Thoracic aorta (tissue), 2 donors: ENCODE results near the gene ADGRL3. TPM values are rescaled to one million over a fixed set of nuclear protein-coding genes. Genes with fewer than 3 reads are reported as not detected.
"Not testable (repeated sequence)": the region's sequence is repeated elsewhere in the genome, so short reads cannot be mapped to it uniquely, and the experiment has no call there.

Experiments used
- ATAC-seq: fragments of 150-250 bp; one replicate; pipeline ENCODE4 v1.8.0; 2017; ENCODE audit warnings: low read depth; ENCODE audit not compliant: insufficient number of reproducible peaks, low FRiP score
- DNase-seq: peaks from one replicate; pipeline ENCODE4 v3.0.0-alpha.2; 2020; ENCODE audit warnings: low spot score
- H3K27ac ChIP-seq, 2 donors: fragments of 200-600 bp; sonication (generic); 1 replicate in 1 of 2; 2 replicates in 1 of 2; pipeline ENCODE4 v1.5.1; 2016; ENCODE audit warnings: mild to moderate bottlenecking in 2 of 2, moderate library complexity in 2 of 2
- H3K27me3 ChIP-seq: fragments of 200-600 bp; sonication (generic); replicated peaks from 2 replicates; pipeline ENCODE4 v1.6.0; 2016; ENCODE audit warnings: mild to moderate bottlenecking; ENCODE audit not compliant: insufficient read depth
- H3K36me3 ChIP-seq: fragments of 200-600 bp; sonication (generic); one replicate; pipeline ENCODE4 v1.5.1; 2016
- H3K4me1 ChIP-seq, 2 donors: fragments of 200-600 bp; sonication (generic); 1 replicate in 1 of 2; 2 replicates in 1 of 2; pipeline versions ENCODE4 v1.5.1 to v1.6.0; 2016; ENCODE audit warnings: low read depth in 2 of 2, mild to moderate bottlenecking in 1 of 2; ENCODE audit not compliant: control insufficient read depth in 1 of 2
- H3K4me3 ChIP-seq: fragments of 200-600 bp; sonication (generic); 2 replicates; pipeline ENCODE4 v1.5.1; 2016; ENCODE audit warnings: mild to moderate bottlenecking
- H3K9me3 ChIP-seq: fragments of 200-600 bp; sonication (generic); 2 replicates; pipeline ENCODE4 v1.5.1; 2016
- total RNA-seq, 2 donors: library from RNA; depleted of rRNA; stranded (reverse); fragments of >200 nt; gene quantifications; one replicate each; pipeline versions ENCODE4 v1.1.0 to v1.2.3, GENCODE V29; 2016
- TF ChIP-seq, protein P1 (sequence below): fragments of 200-600 bp; sonication (generic); IDR thresholded peaks from one replicate; pipeline ENCODE4 v1.5.1; 2019; ENCODE audit warnings: antibody characterized with exemption

Gene ADGRL3
- total RNA-seq, 2 donors from 2014 or later, result 17.5 to 18.1 TPM

GRCh38 chr4:61336916-61337315 lies 136.8 kb downstream of the ADGRL3 start:
- H3K4me1 ChIP-seq, result peaks cover 0 to 5% of the 10 kb centered on the region in 2 donors
- H3K27me3 ChIP-seq, result no peaks in the 10 kb centered on the region
- TF ChIP-seq, protein P1, sequence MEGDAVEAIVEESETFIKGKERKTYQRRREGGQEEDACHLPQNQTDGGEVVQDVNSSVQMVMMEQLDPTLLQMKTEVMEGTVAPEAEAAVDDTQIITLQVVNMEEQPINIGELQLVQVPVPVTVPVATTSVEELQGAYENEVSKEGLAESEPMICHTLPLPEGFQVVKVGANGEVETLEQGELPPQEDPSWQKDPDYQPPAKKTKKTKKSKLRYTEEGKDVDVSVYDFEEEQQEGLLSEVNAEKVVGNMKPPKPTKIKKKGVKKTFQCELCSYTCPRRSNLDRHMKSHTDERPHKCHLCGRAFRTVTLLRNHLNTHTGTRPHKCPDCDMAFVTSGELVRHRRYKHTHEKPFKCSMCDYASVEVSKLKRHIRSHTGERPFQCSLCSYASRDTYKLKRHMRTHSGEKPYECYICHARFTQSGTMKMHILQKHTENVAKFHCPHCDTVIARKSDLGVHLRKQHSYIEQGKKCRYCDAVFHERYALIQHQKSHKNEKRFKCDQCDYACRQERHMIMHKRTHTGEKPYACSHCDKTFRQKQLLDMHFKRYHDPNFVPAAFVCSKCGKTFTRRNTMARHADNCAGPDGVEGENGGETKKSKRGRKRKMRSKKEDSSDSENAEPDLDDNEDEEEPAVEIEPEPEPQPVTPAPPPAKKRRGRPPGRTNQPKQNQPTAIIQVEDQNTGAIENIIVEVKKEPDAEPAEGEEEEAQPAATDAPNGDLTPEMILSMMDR, result no peak
- ATAC-seq (no peak), DNase-seq (no peak)
- H3K9me3 ChIP-seq, result no peaks in the 10 kb centered on the region
- no peak overlapping the region for H3K4me3 ChIP-seq
- H3K27ac ChIP-seq, result no peak overlapping the region
- no peaks in the 10 kb centered on the region for H3K36me3 ChIP-seq

- ATAC-seq, result no peak
Measured at GRCh38 chr4:61342061-61342460, 141.9 kb downstream of the ADGRL3 start.

DNA sequence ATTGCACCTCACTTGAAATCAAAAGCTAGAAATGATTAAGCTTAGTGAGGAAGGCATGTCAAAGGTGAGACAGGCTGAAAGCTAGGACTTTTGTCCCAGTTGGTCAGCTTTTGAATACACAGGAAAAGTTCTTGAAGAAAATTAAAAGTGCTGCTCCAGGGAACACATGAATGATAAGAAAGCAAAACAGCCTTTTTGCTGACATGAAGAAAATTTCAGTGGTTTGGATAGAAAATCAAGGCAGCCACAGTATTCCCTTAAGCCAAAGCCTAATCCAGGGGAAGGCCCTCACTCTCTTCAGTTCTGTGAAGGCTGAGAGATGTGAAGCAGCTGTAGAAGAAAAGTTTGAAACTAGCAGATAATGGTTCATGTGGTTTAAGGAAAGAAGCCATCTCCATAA lies 150.8 kb downstream of the ADGRL3 start:
- no peak for DNase-seq
- Histone ChIP-seq H3K4me1 (no peaks in the 10 kb centered on the region), H3K4me3 (no peak overlapping the region), H3K27me3 (no peaks in the 10 kb centered on the region), H3K36me3 (no peaks in the 10 kb centered on the region), H3K9me3 (peaks cover 4% of the 10 kb centered on the region), H3K27ac (no peak overlapping the region)
- no peak for ATAC-seq
- TF ChIP-seq, protein P1, result no peak

More at GRCh38 chr4:61342061-61342460, 141.9 kb downstream of the ADGRL3 start:
- Histone ChIP-seq H3K27me3 (no peaks in the 10 kb centered on the region), H3K9me3 (no peaks in the 10 kb centered on the region), H3K36me3 (no peaks in the 10 kb centered on the region), H3K27ac (no peak overlapping the region), H3K4me1 (no peaks in the 10 kb centered on the region), H3K4me3 (no peak overlapping the region)
- DNase-seq, result no peak
- TF ChIP-seq, protein P1, result no peak

DNA sequence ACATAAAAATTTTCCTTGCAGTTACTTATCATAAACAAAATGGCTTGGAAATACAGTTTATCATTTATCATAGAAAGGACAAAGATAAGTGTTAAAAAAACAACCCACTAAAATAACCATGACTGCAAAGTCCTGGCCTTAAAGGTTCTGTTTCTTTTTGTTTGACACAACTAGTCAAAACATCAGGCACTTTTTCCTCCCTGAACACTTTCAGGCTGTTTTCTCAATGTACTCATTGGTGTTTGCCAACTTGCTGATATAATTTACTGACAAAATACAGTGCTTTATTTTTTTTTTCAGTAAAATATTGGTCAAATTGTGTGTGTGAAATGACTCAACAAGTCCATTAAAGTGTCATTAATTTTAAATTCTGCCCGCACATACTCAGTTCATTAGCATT lies 156.6 kb downstream of the ADGRL3 start:
- Histone ChIP-seq H3K9me3 (no peaks in the 10 kb centered on the region), H3K36me3 (no peaks in the 10 kb centered on the region), H3K4me3 (no peak overlapping the region), H3K27me3 (no peaks in the 10 kb centered on the region), H3K4me1 (peaks cover 0 to 8% of the 10 kb centered on the region in 2 donors), H3K27ac (no peak overlapping the region)
- TF ChIP-seq, protein P1, result no peak
- ATAC-seq (no peak), DNase-seq (no peak)

DNA sequence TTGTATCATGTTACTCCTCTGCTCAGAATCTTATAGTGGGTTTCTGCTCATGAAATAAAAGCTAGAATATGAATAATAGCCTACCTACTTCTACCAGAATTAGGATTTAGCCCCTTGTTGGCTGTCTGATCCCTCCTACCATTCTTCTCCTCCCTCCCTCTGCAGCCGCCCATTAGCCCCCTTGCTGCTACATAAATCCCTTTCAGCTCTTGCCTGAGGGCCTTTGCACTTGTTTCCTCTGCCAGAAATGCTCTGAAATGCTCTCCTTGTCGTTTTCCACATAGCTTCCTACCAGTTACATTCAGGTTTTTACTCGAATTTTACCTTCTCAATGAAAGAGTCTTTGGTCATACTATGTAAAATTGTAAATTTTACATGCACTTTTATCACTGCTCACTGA lies 159.2 kb downstream of the ADGRL3 start:
- DNase-seq, result no peak
- H3K4me3 ChIP-seq, result no peak overlapping the region
- TF ChIP-seq, protein P1, result no peak
- no peaks in the 10 kb centered on the region for H3K36me3 ChIP-seq
- no peaks in the 10 kb centered on the region for H3K9me3 ChIP-seq
- no peak overlapping the region for H3K27ac ChIP-seq
- ATAC-seq, result no peak
- H3K27me3 ChIP-seq, result no peaks in the 10 kb centered on the region
- H3K4me1 ChIP-seq, result peaks cover 0 to 8% of the 10 kb centered on the region in 2 donors

GRCh38 chr4:61372817-61373216 lies 172.7 kb downstream of the ADGRL3 start:
- ATAC-seq, H3K9me3 ChIP-seq, H3K4me3 ChIP-seq, H3K27me3 ChIP-seq, H3K27ac ChIP-seq, DNase-seq, H3K36me3 ChIP-seq: not testable (repeated sequence)
- H3K4me1 ChIP-seq, result peaks cover 11 to 19% of the 10 kb centered on the region in 2 donors
